ENCODE data around the gene UBIAD1.
A peak's percentile ranks its signal among the peaks of the same experiment; 100 is the strongest.

Gene UBIAD1

DNA sequence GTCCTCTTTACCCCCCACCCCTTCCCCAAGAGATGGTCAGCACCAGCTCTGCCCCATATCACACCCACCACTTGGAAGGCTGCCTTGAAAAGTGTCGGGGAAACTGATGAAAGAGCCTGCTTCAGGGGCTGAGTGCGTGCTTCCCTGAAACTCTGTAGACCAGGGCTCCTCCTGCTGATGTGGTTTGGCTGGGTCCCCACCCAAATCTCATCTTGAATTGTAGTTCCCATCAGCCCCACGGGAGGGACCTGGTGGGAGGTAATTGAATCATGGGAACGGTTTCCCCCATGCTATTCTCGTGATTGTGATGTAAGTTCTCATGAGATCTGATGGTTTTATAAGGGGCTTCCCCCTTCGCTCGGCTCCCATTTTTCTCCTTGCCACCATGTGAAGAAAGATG lies 36.4 kb downstream of the UBIAD1 start:
- no peak for TF ChIP-seq CTCF (IDR thresholded peaks at IDR 0.05)

- TF ChIP-seq CTCF (IDR thresholded peaks at IDR 0.05), result no peak
Observed at GRCh38 chr1:11311816-11312755, 39.1 kb downstream of the UBIAD1 start.

DNA sequence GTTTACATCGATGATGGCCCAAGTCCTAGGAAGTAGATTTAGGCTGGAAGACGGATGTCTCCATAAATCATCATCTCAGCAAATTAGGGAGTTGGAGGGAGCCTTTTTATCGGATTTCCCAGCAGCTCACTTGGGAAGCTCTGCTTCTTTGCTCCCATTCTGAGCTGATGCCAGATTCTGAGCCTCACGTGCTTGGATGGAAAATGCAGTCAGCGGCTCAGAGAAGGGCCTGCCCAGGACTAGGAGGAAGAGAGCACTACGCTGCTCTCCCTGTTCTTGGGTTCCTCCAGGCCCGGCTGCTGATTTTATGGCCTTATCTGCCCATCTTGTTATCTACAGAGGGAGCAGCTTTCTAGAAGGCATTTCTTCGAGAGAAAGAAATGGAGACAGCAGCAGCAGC lies 42.0 kb downstream of the UBIAD1 start:
- TF ChIP-seq CTCF (IDR thresholded peaks at IDR 0.05), result no peak

GRCh38 chr1:11316701-11317100 lies 43.7 kb downstream of the UBIAD1 start:
- TF ChIP-seq CTCF (IDR thresholded peaks at IDR 0.05), result no peak

DNA sequence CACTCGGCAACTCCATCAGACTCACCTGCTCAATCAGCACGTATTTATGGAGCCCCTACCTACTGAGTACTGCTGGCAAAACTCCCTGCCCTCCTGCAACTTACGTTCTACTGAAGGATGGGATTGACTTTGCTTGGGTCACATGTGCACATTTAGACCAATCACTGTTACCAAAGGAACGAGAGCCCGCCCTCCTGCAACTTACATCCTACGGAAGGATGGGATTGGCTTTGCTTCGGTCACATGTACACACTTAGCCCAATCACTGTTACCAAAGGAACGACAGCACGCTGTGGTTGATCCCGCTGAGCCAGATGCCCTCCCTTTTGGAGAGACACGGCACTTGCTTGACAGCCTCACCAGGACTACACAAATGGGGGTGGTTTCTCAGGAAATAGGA lies 46.0 kb downstream of the UBIAD1 start:
- TF ChIP-seq CTCF (IDR thresholded peaks at IDR 0.05), result no peak

- peak; percentile 56 for TF ChIP-seq CTCF (IDR thresholded peaks at IDR 0.05)
Observed at GRCh38 chr1:11320153-11320936, 47.3 kb downstream of the UBIAD1 start.

DNA sequence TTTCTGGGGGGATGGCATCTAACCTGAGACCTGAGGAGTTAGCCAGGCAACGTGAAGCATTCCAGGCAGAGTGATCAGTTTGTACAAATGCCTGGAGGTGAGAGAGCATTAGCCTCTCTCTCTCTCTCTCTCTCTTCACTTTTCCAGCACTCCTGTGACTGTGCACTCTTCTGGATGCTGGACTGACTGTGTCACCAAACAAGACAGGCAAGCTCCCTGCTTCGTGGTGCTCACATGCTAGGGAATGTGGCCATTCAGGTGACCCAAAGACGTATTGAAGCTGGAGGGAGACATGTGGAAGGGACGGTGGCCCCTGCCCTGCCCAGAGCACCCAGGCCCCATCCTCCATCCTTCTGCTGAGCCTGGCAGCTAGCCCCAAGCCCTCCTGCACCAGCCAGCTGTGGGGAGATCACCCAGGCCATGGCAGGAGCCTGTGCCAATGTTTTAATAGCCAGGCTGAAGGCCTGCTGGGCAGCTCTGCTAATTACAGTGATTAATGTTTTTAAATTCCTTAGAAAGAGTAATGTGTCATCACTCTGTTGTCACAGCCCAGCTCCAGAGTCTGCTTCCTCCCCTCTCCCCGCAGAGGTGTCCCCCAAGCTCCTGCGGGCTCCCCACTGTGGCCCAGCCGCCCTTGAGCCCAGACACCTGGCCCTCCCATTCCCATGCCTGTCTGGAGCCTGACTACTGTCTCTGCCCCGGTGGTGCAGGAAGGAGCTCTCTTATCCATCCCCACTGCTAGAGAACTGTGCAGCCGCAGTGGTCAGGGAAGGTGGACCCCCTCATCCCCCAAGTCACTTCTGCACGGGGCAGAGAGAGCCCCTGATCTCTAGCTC lies 48.9 kb downstream of the UBIAD1 start:
- TF ChIP-seq CTCF (IDR thresholded peaks at IDR 0.05), result no peak
